OCI-M2 (cell line): ENCODE data around the gene CHST4.
"Not testable (repeated sequence)": the region's sequence is repeated elsewhere in the genome, so short reads cannot be mapped to it uniquely, and the experiment has no call there.

Experiments used
- DNase-seq: peaks from one replicate; lab custom pipeline; 2025; ENCODE audit not compliant: unreplicated experiment; lab: John Stamatoyannopoulos, UW

Gene CHST4

GRCh38 chr16:71569621-71570020 lies 43.4 kb downstream of the CHST4 start:
- no peak for DNase-seq

GRCh38 chr16:71570144-71570543 lies 43.9 kb downstream of the CHST4 start:
- no peak for DNase-seq

- DNase-seq = no peak
Observed at GRCh38 chr16:71572497-71573116, 46.4 kb downstream of the CHST4 start.

- no peak for DNase-seq
Observed at GRCh38 chr16:71573387-71574094, 47.3 kb downstream of the CHST4 start.

- no peak for DNase-seq
Observed at GRCh38 chr16:71574702-71575101, 48.5 kb downstream of the CHST4 start.

- no peak for DNase-seq
Observed at GRCh38 chr16:71576971-71577370, 50.7 kb downstream of the CHST4 start, which contains the start of gene TAT. Gene TAT (minus strand): TSS chr16:71577092. CDS start chr16:71576415, 677 bp downstream.

- not testable (repeated sequence) for DNase-seq
Observed at GRCh38 chr16:71582553-71582848, 56.3 kb downstream of the CHST4 start.

GRCh38 chr16:71584543-71585317 lies 58.5 kb downstream of the CHST4 start:
- no peak for DNase-seq

- no peak for DNase-seq
Observed at GRCh38 chr16:71585318-71585703, 59.1 kb downstream of the CHST4 start.
